Vagina (tissue), 2 donors: ENCODE results near the gene AMOTL1. TPM values are rescaled to one million over a fixed set of nuclear protein-coding genes. Genes with fewer than 3 reads are reported as not detected.

Experiments used
- DNase-seq, 2 donors: peaks; one replicate each; pipeline ENCODE4 v3.0.0-alpha.2; 2017; ENCODE audit errors: extremely low spot score in 2 of 2
- H3K27ac ChIP-seq: fragments of 200-600 bp; sonication (generic); one replicate; pipeline ENCODE4 v1.5.1; 2019
- H3K27me3 ChIP-seq: fragments of 200-600 bp; sonication (generic); one replicate; pipeline ENCODE4 v1.5.1; 2019
- H3K36me3 ChIP-seq, 2 donors: fragments of 200-600 bp; sonication (generic); one replicate each; pipeline ENCODE4 v1.5.1; 2017 to 2019
- H3K4me1 ChIP-seq: fragments of 200-600 bp; sonication (generic); one replicate; pipeline ENCODE4 v1.5.1; 2019
- H3K4me3 ChIP-seq, 2 donors: fragments of 200-600 bp; sonication (generic); 1 replicate in 1 of 2; 2 replicates in 1 of 2; pipeline ENCODE4 v1.5.1; 2016 to 2019
- H3K9me3 ChIP-seq: fragments of 200-600 bp; sonication (generic); one replicate; pipeline ENCODE4 v1.5.1; 2019
- POLR2A ChIP-seq, 2 donors: fragments of 450-650 bp; IDR thresholded peaks; one replicate each; pipeline ENCODE4 v1.6.1; 2017; ENCODE audit warnings: antibody characterized with exemption in 2 of 2, mild to moderate bottlenecking in 2 of 2, moderate library complexity in 2 of 2
- POLR2AphosphoS5 ChIP-seq, 2 donors: sonication (generic); formaldehyde crosslinking; IDR thresholded peaks; one replicate each; pipeline ENCODE4 v1.9.0; 2017; ENCODE audit warnings: antibody characterized with exemption in 2 of 2, mild to moderate bottlenecking in 2 of 2, low read depth in 1 of 2; ENCODE audit not compliant: insufficient read depth in 1 of 2
- intact Hi-C: fragments of 100-400 bp; cut with DNase I; formaldehyde crosslinking; loops from one replicate; pipeline ENCODE4 v1.15.1; 2023
- total RNA-seq: library from RNA; depleted of rRNA; stranded (reverse); fragments of >200 nt; gene quantifications from one replicate; pipeline ENCODE4 v1.2.3, GENCODE V29; 2016
- TF ChIP-seq, protein P1 (sequence below), 3 experiments: fragments of 450-650 bp in 2 of 3; fragments of 200-600 bp in 1 of 3; sonication (generic) in 1 of 3; IDR thresholded peaks; one replicate each; pipeline ENCODE4 v1.5.1; 2017 to 2019; ENCODE audit warnings: antibody characterized with exemption in 3 of 3, mild to moderate bottlenecking in 2 of 3, moderate library complexity in 2 of 3

Gene AMOTL1
- total RNA-seq, 1 donor from 2014 or later = 45.7 TPM

DNA sequence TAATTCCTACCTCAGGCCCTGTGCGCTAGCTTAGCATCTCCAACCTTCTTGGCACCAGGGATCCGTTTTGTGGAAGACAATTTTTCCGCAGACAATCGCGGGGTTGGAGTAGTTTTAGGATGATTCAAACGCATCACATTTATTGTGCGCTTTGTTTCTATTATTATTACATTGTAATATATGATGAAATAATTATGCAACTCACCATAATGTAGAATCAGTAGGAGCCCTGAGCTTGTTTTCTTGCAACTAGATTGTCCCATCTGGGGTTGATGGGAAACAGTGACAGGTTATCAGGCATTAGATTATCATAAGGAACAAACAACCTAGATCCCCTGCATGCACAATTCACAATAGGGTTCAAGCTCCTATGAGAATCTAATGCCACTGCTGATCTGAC lies 52.3 kb downstream of the AMOTL1 start:
- H3K4me1 ChIP-seq = peaks cover 7% of the 10 kb centered on the region
- H3K27ac ChIP-seq = no peak overlapping the region

DNA sequence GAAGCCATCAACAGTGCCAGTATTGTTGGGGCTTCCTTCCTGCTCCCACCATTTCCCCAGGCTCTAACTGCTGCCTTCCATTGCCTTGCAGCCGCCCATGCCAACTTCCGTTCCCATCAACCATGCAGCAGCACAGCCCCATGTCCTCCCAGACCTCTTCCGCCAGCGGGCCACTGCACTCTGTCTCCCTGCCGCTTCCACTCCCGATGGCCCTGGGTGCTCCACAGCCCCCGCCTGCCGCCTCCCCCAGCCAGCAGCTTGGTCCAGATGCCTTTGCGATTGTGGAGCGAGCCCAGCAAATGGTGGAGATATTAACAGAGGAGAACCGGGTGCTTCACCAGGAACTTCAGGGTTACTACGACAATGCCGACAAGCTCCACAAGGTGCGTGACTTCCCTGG lies 53.3 kb downstream of the AMOTL1 start:
- TF ChIP-seq, protein P1, sequence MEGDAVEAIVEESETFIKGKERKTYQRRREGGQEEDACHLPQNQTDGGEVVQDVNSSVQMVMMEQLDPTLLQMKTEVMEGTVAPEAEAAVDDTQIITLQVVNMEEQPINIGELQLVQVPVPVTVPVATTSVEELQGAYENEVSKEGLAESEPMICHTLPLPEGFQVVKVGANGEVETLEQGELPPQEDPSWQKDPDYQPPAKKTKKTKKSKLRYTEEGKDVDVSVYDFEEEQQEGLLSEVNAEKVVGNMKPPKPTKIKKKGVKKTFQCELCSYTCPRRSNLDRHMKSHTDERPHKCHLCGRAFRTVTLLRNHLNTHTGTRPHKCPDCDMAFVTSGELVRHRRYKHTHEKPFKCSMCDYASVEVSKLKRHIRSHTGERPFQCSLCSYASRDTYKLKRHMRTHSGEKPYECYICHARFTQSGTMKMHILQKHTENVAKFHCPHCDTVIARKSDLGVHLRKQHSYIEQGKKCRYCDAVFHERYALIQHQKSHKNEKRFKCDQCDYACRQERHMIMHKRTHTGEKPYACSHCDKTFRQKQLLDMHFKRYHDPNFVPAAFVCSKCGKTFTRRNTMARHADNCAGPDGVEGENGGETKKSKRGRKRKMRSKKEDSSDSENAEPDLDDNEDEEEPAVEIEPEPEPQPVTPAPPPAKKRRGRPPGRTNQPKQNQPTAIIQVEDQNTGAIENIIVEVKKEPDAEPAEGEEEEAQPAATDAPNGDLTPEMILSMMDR (IDR thresholded peaks at IDR 0.05) = no peak
- TF ChIP-seq POLR2AphosphoS5 (IDR thresholded peaks at IDR 0.05; ENCODE audit: insufficient read depth in 1 of 2, low read depth in 1 of 2) = no peak
- no peak for TF ChIP-seq POLR2A (IDR thresholded peaks at IDR 0.05)
- H3K4me1 ChIP-seq = peaks cover 7% of the 10 kb centered on the region
- DNase-seq = no peak
- no peak overlapping the region for H3K27ac ChIP-seq
- intact Hi-C loops = no loop called here
- peaks cover 0 to 21% of the 10 kb centered on the region in 2 donors for H3K36me3 ChIP-seq
- no peaks in the 10 kb centered on the region for H3K27me3 ChIP-seq
- no peak overlapping the region for H3K4me3 ChIP-seq
- H3K9me3 ChIP-seq = no peaks in the 10 kb centered on the region

More for the DNA sequence above, 52.3 kb downstream of the AMOTL1 start:
- H3K36me3 ChIP-seq = peaks cover 0 to 22% of the 10 kb centered on the region in 2 donors
- no peak for DNase-seq
- TF ChIP-seq POLR2AphosphoS5 (IDR thresholded peaks at IDR 0.05; ENCODE audit: insufficient read depth in 1 of 2, low read depth in 1 of 2) (no peak), POLR2A (IDR thresholded peaks at IDR 0.05) (no peak)
- TF ChIP-seq, protein P1 (IDR thresholded peaks at IDR 0.05) = no peak
- H3K27me3 ChIP-seq = no peaks in the 10 kb centered on the region
- intact Hi-C loops = no loop called here
- no peak overlapping the region for H3K4me3 ChIP-seq
- no peaks in the 10 kb centered on the region for H3K9me3 ChIP-seq

DNA sequence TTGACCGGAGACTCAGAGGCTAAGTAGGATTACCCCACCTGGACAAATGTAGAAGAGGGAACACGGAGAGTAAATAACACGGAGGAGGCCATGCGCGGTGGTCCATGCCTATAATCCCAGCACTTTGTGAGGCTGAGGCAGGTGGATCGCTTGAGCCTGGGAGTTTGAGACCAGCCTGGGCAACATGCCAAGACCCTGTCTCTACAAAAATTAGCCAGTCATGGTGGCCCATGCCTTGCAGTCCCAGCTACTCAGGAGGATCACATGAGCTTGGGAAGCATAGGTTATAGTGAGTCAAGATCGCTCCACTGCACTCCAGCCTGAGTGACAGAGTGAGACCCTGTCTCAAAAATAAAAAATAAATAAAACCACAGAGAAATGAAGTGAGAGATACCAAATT lies 53.9 kb downstream of the AMOTL1 start:
- H3K27ac ChIP-seq = no peak overlapping the region
- no peaks in the 10 kb centered on the region for H3K27me3 ChIP-seq
- H3K4me3 ChIP-seq = no peak overlapping the region
- H3K4me1 ChIP-seq = peaks cover 7% of the 10 kb centered on the region
- no peaks in the 10 kb centered on the region for H3K9me3 ChIP-seq
- peaks cover 0 to 24% of the 10 kb centered on the region in 2 donors for H3K36me3 ChIP-seq
- DNase-seq = no peak
- intact Hi-C loops = no loop called here
- no peak for TF ChIP-seq POLR2A (IDR thresholded peaks at IDR 0.05)
- TF ChIP-seq, protein P1 (IDR thresholded peaks at IDR 0.05) = no peak
- no peak for TF ChIP-seq POLR2AphosphoS5 (IDR thresholded peaks at IDR 0.05; ENCODE audit: insufficient read depth in 1 of 2, low read depth in 1 of 2)

DNA sequence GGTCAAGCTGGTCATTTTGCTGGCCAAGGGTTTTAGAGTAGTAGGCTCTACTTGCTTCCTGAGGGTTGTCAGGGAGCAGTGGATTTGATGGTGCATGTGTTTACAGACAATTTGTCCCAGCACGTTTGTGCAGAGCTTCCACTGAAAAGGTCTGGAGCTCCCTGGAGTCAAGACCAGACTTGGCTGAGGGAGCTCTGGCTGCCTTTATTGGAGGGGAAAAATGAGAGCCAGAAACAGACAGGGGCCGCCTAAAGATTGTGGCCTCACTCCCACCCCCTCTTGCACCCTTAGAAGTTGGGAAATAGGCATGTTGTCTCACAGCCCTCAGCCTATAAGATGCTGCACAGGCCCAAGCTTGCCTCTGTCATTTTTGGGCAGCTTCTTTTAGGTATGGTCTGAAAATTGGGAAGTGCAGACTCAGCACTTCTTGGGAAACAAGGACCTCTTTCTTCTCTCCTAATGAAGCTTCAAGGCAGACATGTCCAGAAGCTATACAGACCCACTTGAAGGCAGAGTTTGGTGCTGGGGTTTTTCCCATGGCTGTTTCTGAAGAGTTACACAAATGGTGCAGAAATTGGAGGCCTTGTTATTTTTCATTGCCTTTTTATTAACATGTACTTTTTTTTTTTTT lies 55.1 kb downstream of the AMOTL1 start:
- TF ChIP-seq, protein P1 (IDR thresholded peaks at IDR 0.05) = no peak
- TF ChIP-seq POLR2AphosphoS5 (IDR thresholded peaks at IDR 0.05; ENCODE audit: insufficient read depth in 1 of 2, low read depth in 1 of 2) (no peak), POLR2A (IDR thresholded peaks at IDR 0.05) (no peak)
- no peaks in the 10 kb centered on the region for H3K9me3 ChIP-seq
- intact Hi-C loops = no loop called here
- H3K36me3 ChIP-seq = peaks cover 0 to 27% of the 10 kb centered on the region in 2 donors
- H3K4me3 ChIP-seq = no peak overlapping the region
- H3K27me3 ChIP-seq = no peaks in the 10 kb centered on the region
- H3K4me1 ChIP-seq = peaks cover 7% of the 10 kb centered on the region
- DNase-seq = no peak
- H3K27ac ChIP-seq = no peak overlapping the region

DNA sequence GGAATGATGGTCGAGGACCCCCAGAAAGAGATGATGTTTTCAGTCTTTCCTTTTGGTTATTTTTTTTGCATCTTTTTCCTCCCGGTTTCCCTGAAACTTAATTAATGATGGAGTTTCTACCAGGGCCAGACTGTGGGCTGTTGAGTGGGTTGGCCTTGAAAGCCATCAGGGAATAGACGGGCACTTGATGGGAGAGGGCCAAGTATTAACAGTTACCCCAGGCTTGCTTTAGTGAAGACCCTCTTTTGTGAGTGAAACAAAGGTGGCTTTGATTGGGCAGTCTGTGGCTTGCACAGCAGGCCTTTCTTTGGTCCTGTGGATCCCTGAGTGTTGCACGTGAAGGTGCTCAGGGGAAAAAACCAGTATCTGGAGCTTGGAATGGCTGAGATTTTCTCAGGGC lies 56.9 kb downstream of the AMOTL1 start:
- DNase-seq = no peak
- H3K9me3 ChIP-seq = no peaks in the 10 kb centered on the region
- no peaks in the 10 kb centered on the region for H3K27me3 ChIP-seq
- no peak overlapping the region for H3K27ac ChIP-seq
- TF ChIP-seq POLR2AphosphoS5 (IDR thresholded peaks at IDR 0.05; ENCODE audit: insufficient read depth in 1 of 2, low read depth in 1 of 2) = no peak
- no peak for TF ChIP-seq POLR2A (IDR thresholded peaks at IDR 0.05)
- TF ChIP-seq, protein P1 (IDR thresholded peaks at IDR 0.05) = no peak
- peaks cover 0 to 44% of the 10 kb centered on the region in 2 donors for H3K36me3 ChIP-seq
- no peak overlapping the region for H3K4me3 ChIP-seq
- H3K4me1 ChIP-seq = peaks cover 7% of the 10 kb centered on the region
- intact Hi-C loops = no loop called here
